Panc1 (cell line): ENCODE data around the gene VAT1L.

Source experiments
- CTCF ChIP-seq: fragments of 450-650 bp; IDR thresholded peaks from 2 replicates; pipeline ENCODE4 v1.5.1; 2017; ENCODE audit warnings: mild to moderate bottlenecking
- POLR2AphosphoS5 ChIP-seq: IDR thresholded peaks from 2 replicates; pipeline ENCODE4 v1.6.1; 2012; ENCODE audit warnings: mild to moderate bottlenecking, low read depth, low read length, moderate library complexity
- TCF7L2 ChIP-seq: IDR thresholded peaks from 2 replicates; pipeline ENCODE4 v1.6.1; 2011; ENCODE audit warnings: mild to moderate bottlenecking, low read depth, low read length, inconsistent platforms
- TF ChIP-seq, protein P1 (sequence below), 2 experiments: IDR thresholded peaks; 2 replicates each; pipeline ENCODE4 v1.6.1; 2011 to 2012; ENCODE audit warnings: low read depth in 2 of 2, control low read depth in 1 of 2, low read length in 1 of 2, mild to moderate bottlenecking in 1 of 2, moderate library complexity in 1 of 2; ENCODE audit not compliant: insufficient read depth in 1 of 2

DNA sequence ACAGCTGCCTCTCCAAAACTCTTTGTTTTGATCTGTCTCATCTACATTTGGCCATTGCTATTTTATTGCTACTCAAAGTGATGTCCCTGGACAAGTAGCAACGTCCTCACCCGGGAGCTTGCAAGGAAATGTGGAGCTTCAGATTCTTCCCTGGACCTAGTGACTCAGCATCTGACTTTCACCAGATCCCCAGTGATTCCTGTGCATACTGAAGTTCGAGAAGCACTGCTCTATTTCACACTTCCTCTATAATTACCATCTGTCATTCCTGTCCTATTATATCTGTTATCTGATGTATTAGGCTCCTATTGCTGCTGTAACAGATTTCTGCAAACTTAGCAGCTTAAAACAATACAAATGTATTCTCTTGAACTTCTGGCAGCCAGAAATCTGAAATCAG, 28.5 kb upstream of the VAT1L start:
- no peak for TF ChIP-seq CTCF
- no peak for TF ChIP-seq POLR2AphosphoS5
- TF ChIP-seq, protein P1, sequence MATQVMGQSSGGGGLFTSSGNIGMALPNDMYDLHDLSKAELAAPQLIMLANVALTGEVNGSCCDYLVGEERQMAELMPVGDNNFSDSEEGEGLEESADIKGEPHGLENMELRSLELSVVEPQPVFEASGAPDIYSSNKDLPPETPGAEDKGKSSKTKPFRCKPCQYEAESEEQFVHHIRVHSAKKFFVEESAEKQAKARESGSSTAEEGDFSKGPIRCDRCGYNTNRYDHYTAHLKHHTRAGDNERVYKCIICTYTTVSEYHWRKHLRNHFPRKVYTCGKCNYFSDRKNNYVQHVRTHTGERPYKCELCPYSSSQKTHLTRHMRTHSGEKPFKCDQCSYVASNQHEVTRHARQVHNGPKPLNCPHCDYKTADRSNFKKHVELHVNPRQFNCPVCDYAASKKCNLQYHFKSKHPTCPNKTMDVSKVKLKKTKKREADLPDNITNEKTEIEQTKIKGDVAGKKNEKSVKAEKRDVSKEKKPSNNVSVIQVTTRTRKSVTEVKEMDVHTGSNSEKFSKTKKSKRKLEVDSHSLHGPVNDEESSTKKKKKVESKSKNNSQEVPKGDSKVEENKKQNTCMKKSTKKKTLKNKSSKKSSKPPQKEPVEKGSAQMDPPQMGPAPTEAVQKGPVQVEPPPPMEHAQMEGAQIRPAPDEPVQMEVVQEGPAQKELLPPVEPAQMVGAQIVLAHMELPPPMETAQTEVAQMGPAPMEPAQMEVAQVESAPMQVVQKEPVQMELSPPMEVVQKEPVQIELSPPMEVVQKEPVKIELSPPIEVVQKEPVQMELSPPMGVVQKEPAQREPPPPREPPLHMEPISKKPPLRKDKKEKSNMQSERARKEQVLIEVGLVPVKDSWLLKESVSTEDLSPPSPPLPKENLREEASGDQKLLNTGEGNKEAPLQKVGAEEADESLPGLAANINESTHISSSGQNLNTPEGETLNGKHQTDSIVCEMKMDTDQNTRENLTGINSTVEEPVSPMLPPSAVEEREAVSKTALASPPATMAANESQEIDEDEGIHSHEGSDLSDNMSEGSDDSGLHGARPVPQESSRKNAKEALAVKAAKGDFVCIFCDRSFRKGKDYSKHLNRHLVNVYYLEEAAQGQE (IDR thresholded peaks at IDR 0.05; ENCODE audit: insufficient read depth in 1 of 2, low read depth in 2 of 2, low read length in 1 of 2): no peak
- no peak for TF ChIP-seq TCF7L2
